ENCODE results near the gene PCNX2.
"Not testable (repeated sequence)": the region's sequence is repeated elsewhere in the genome, so short reads cannot be mapped to it uniquely, and the experiment has no call there.

The PCNX2 gene

GRCh38 chr1:233216009-233216408 lies 79.5 kb downstream of the PCNX2 start:
- DNase-seq, result no peak

DNA sequence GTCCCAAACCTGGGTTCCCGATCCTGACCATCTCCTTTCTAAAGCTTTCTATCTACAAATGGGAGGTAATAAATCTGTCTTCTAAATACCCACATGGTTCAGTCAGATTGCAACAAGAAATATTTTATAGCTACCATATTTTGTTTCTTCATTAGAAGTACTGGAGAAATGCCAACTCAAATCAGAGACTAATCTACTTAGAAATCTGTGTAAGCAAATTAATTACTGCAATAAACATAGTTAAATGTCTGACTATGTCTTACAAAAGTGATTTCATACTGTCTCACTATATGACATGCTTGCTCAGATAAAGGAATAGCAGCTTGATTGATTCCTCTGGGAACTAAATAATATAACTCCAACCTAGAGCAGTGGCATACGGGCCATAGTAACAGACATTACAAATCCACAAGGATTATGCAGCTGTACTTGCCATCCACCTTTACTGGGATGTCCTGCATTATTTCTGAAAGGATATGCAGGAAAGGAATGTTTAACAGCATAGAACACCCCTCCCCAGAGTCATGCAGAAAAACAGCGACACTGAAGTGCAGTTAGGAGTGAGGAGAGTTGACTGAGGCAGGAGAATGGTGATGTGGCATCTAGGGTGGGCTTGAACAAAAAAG lies 80.3 kb downstream of the PCNX2 start:
- DNase-seq, result no peak

DNA sequence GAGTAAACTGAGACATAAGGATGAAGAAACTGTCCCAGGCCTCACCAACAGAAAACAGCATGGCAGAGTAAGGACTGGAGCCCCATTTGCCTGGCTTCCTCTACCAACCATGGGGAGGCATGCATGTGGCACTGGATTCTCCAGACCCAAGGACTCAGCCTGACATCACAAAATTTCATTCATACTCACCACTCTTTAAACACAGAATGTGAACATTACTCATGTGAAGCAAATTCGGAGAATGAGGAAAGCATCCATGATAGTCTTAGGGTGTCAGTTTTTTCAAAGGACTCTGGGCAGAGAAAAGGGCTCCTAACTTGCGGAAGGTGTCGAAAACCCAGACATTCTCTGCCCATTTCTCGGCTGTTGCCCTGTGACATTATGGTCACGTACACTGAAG lies 83.9 kb downstream of the PCNX2 start:
- DNase-seq, result no peak

- DNase-seq, result no peak
These were observed 84.4 kb downstream of the PCNX2 start for GRCh38 chr1:233211106-233211505.

- DNase-seq, result no peak
These were observed 86.0 kb downstream of the PCNX2 start for GRCh38 chr1:233209481-233209880.

DNA sequence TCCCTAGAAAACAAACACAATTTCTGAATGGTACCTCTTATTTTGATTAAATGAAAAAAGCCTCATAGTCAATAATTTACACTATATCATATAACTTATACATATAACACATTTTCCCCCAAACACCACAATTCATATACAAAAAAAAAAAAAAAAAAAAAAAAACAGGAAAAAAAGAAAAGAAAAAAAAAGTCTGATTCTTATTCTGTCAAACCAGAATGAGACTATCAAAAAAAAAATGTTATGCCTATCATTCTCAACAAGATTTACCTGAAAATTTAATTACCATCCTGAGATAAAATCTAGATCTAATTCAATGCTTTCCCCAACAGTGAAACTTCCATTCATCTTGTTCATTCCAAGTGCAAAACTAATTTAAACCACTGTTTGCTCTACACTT lies 86.8 kb downstream of the PCNX2 start:
- no peak for DNase-seq

DNA sequence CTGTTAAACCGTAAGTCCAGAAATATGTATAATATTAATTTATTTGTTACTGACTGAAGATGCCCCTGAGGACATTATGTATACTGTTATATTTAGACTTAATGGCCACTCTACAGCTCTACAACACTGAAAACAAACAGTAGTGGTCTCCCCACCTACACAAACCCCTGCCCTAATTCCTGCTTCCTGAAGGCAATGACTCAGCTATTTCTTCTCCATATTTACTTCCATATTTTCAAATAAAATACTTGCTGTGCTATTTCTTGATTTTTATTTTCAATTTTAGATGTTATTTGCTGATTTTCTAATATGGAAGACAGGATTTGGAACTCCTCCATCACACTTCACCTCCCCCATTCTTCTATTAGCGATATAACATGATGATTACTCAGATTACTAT lies 97.6 kb downstream of the PCNX2 start:
- no peak for DNase-seq

DNA sequence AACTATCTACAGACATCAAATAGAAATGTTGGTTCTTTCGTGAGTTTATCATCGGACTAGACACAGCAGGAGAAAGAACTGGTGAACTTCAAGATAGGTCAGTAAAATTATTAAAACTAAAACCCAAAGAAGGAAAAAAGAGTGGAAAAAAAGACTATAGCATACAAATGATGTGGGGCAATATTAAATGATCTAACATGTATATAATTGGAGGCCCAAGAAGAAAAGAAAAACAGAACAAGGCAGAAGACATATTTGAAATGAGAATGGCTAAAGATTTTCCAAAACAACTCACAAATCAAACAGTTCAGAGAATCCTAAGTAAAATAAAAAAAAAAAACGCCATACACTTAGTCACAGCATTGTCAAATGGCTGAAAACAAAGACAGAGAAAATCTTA lies 101.8 kb downstream of the PCNX2 start:
- no peak for DNase-seq

DNA sequence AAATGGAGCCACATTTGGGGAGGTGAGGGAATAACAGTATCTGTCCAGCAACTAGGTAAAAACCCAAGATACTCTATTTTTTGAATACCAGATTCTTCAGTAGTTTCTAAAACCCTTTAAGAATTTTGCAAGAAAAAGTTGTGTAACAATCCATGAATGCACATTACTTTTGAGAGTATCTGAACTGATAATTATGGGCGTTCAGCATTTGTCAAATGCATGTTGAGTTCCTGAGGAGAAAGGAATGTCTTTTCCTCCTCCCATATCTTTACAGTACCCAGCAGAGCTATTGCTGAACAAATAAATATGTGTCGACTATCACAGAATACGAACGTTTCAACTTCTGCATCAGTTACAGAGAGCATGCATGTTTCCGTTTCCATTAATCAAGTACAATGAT lies 104.5 kb downstream of the PCNX2 start:
- DNase-seq, result no peak

DNA sequence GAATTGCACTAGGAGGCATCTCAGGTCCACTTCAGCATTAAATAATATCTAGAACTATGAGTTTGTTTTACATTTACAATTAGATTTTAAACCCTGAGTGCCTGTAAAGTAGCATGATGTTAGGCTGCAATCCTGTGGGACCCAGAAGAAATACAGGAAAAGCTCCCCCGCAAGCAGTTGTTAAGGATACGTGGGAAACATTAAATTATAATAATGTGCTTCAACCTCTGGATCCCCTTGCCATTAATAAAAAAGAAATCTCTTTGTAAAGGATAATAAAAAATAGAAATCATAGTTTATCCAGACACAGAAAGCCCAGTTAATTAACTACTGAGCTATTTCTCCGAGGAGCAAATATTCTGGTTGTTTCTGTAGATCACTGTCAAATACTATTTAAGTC lies 106.0 kb downstream of the PCNX2 start:
- no peak for DNase-seq

GRCh38 chr1:233188061-233188460 lies 107.5 kb downstream of the PCNX2 start:
- no peak for DNase-seq

- no peak for DNase-seq
These were observed 112.1 kb downstream of the PCNX2 start for GRCh38 chr1:233183226-233184020.

DNA sequence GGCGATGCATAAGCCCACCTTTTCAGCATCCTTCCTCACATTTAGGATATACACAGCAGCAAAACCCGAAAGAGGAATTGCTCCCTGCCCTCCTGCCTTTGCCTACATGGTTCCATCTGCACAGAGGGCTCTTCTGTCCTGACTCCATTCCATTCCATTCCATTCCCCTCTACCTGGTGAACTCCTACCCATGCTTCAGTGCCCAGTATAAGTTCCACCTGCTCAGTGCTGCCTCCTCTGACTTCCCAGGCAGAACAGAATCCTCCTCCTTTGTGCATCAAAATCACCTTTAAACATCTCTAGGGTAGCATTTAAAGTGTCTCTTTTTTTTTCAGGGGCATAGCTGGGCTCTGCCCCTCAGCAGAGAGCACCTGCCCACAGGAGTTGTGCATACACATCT lies 112.9 kb downstream of the PCNX2 start:
- DNase-seq, result no peak

GRCh38 chr1:233180641-233181364 lies 114.7 kb downstream of the PCNX2 start:
- DNase-seq, result no peak

GRCh38 chr1:233179638-233180037 lies 115.9 kb downstream of the PCNX2 start:
- DNase-seq, result not testable (repeated sequence)

- DNase-seq, result no peak
These were observed 123.3 kb downstream of the PCNX2 start for GRCh38 chr1:233172201-233172600.

- no peak for DNase-seq
These were observed 124.8 kb downstream of the PCNX2 start for GRCh38 chr1:233170741-233171140.

GRCh38 chr1:233168384-233168783 lies 127.1 kb downstream of the PCNX2 start:
- DNase-seq, result no peak

- DNase-seq, result no peak
These were observed 128.6 kb downstream of the PCNX2 start for GRCh38 chr1:233166896-233167295.

DNA sequence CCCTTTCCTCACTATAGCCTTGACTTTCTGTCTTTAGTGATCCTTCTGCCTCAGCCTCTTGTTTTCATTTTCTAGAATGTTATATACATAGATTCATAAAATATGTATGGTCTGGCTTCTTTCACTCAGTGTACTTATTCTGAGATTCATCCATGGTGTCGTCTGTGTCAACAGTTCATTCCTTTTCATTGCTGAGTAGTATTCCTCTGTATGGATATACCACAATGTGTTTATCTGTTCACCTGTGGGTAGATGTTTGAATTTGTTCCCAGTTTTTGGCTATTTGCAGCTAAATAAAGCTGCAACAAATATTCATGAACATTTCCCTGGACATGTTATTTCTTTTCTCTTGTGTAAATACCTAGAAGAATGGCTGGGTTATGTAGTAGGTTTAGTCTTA lies 131.8 kb downstream of the PCNX2 start:
- no peak for DNase-seq

DNA sequence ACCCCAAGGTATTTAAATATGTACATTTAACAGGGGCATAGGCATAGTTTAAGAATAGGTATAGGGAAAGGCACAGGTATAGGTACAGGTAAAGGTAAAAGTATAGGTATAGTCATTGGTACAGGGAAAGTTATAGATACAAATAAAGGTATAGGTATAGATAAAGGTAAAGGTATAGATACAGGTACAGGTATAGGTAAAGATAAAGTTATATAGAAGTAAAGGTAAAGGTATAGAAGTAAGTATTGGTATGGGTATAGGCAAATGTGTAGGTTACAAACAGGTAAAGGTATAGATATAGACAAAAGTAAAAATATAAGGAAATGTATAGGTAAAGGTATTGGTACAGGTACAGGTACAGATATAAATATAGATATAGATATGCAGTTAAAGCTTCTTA lies 137.2 kb downstream of the PCNX2 start:
- no peak for DNase-seq

DNA sequence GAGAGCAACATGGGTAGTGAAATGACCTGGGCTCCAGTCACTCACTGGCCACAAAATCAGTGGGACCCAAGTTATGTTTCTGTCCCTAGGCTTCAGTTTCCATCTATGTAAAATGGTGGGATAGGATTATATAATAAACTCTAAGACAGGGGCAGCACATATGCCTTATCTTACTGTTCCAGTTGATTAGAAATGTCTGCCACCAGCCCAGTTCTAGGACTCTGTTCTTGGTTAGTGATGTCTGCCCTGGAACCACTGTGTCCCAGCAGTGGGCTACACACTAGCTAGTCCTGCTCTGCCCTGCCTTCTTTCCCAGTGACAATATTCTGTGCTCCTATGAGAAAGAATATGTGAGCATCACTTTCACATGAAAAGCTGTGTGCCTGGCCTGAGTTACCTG lies 138.3 kb downstream of the PCNX2 start:
- DNase-seq, result no peak

- no peak for DNase-seq
These were observed 143.7 kb downstream of the PCNX2 start for GRCh38 chr1:233151861-233152260.

DNA sequence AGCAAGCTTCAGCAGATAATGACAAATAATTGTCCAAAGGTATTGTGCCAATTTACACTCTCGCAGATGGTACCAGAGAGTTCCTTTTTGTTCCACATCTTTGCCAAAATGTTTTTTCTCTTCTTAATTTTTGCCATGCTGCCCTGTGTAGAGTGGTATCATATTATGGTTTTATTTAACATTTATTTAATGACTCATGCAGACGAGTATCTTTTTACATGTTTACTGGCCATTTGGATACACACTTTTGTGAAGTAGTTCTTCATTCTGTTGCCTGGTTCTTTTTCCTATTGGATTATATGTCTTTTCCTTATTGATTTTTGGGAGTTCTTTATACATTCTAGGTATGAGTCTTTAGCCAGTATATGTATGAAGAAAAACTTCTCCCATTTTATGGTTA lies 151.1 kb downstream of the PCNX2 start:
- no peak for DNase-seq
